ENCODE measurements around the gene PRRG2.
"Not testable (repeated sequence)": the region's sequence is repeated elsewhere in the genome, so short reads cannot be mapped to it uniquely, and the experiment has no call there.

Gene PRRG2

DNA sequence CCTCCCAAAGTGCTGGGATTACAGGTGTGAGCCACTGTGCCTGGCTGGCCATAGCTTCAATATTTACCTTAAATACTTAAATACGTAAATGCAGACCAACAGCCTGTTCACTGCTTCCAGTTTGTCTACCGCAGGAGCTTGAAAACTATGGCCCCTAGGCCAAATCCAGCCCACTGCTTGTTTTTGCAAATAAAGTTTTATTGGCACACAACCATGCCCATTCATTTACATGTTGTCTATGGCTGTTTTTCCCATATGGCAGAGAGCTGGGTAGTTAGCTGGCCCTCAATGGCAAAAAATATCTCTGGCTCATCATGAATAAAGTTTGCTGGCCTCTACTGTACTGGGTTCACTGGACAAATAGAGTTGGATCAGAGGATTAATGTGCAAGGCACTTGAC is 21.7 kb downstream of the PRRG2 start:
- DNase-seq (ENCODE audit: low read depth in 2 of 2) = no peak

DNA sequence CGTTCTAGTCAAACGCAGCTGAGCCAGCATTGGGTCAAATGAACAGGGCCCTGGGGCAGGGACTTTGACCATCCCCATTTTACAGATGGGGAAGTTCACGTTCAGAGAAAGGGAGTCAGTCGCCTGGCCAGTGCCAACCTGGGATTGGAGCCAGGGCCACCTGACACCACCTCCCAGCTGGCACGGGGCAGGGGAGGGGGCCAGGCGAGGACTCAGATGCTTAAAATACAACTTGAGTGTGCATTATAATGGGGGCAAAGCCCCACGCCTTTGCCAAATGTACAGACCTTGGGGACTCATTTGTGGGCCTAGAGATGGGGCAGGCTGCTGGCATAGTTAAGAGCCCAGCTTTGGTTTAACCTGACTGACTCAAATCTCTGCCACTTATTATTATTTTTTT is 24.5 kb downstream of the PRRG2 start:
- DNase-seq (ENCODE audit: low read depth in 2 of 2) = no peak

DNA sequence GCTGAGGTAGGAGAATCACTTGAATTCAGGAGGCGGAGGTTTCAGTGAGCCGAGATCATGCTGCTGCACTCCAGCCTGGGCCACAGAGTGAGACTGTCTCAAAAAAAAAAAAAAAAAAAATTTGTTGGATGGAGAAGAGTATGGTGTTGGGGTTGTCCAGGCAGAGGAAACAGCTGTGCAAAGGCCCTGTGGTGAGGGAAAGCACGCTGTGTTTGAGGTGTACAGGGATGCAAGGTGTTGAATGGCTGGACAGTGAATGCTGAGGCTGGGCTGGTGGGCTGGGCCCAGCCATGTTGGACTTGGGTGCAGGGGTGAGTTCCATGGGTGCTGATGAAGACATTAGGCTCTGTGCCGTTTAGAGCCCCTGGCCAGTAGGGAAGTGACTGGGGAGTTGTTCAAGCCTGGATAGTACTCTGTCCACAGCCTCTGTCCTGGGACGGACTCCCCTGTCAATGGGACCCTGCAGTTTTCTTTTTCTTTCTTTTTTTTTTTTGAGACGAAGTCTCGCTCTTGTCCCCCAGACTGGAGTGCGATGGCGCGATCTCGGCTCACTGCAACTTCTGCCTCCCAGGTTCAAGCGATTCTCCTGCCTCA is 28.5 kb downstream of the PRRG2 start:
- DNase-seq (ENCODE audit: low read depth in 2 of 2) = no peak

DNA sequence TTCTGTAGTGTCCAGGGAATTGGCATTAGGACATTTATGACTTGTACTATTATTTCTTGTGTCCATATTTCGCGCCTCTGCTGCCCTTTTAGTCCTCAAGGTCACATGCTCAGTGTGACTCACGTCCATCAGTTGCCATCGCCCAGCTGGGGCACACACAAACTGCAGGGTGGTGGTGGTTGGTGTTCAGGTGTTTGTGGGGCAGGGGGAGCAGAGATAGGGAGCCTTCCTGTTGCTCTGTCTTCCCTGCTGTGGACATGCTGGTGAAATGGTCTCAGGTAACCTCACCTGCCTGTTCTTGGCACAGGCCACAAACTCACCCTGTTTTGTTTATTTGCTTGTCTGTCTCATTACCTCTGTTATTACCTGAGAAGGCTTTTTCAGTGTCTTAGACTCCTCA is 32.3 kb downstream of the PRRG2 start:
- no peak for DNase-seq (ENCODE audit: low read depth in 2 of 2)

DNA sequence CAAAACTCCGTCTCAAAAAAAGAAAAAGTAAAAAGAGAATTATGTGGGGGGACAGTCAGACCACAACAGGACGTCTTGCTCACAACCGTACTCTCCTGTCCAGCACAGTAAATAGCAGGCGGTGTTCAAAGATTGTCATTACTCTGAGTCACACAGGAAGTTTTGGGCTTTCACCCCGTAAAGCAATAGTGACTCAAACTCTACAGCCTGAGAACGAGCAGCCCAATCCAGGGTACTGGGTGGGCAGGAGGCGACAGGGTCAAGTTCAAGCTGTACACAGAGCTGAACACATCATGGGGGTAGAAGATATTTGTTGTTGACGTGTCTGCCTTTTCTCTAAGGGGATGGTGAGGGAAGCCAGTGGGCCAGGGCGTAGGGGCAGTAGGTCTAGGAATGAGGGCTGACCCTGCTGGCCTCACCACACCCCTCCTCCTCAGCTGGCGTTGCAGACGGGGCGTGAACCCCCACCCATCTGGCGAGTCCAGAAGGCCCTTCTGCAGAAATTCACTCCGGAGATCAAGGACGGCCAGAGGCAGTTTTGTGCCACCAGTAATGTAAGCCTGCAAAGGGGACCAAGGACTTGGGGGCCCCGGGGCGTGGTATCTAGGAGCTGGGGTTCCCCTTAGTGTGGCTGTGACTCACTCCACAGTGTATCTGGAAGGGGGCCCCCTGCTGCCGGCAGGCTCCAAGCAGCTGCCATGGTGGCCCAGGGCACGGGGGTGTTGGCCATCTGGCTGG is 33.1 kb downstream of the PRRG2 start:
- no peak for DNase-seq (ENCODE audit: low read depth in 2 of 2)

DNA sequence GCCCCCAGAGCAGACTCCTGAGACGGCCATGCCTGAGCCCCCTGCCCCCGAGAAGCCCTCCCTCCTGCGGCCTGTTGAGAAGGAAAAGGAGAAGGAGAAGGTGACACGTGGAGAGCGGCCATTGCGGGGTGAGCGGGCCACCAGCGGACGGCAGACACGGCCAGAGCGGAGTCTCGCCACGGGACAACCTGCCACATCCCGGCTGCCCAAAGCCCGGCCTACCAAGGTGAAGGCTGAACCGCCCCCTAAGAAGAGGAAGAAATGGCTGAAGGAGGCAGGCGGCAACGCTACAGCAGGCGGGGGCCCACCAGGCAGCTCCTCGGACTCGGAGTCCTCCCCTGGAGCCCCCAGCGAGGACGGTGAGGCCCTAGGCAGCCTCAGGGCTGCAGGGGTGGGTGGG is 34.7 kb downstream of the PRRG2 start:
- no peak for DNase-seq (ENCODE audit: low read depth in 2 of 2)

DNA sequence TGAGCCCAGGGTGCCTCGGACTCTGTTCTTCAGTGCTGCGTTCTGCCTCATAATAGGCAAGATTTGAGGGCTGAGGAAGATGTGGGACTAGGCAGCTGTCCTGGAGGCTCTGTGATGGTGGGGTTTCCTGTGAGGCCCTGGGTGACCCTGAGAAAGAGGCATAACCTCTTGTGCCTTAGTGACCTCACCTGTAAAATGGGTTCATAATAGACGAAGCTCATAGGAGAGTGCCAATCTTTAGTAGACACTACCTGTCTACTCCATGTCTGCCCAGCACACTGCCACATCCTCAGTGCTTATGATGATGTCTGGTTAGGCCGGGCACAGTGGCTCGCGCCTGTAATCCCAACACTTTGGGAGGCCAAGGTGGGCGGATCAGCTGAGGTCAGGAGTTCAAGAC is 35.4 kb downstream of the PRRG2 start:
- no peak for DNase-seq (ENCODE audit: low read depth in 2 of 2)

DNA sequence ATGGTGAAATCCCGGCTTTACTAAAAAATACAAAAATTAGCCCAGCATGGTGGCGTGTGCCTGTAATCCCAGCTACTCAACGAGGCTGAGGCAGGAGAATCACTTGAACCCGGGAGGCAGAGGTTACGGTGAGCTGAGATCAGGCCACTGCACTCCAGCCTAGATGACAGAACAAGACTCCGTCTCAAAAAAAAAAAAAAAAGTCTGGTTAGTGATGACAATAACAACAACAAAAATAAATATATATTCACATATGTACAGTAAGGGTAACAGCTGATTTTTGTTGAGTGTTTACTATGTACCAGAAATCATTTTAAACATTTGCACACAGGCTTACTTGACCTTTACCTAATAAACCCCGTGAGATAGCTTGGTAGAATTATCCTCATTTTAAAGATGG is 35.8 kb downstream of the PRRG2 start:
- no peak for DNase-seq (ENCODE audit: low read depth in 2 of 2)

DNA sequence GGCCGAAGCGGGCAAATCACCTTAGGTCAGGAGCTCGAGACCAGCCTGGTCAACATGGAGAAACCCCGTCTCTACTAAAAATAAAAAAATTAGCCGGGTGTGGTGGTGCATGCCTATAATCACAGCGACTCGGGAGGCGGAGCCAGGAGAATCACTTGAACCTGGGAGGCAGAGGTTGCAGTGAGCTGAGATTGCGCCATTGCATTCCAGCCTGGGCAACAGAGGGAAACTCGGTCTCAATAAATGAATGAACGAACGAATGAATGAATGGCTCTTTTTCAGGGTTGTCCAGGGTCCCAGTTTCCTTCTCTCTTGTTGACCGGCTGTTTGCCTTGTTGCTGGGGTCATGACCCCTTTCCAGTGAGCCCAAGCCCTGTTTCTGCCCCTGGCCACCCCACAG is 36.7 kb downstream of the PRRG2 start:
- not testable (repeated sequence) for DNase-seq (ENCODE audit: low read depth in 2 of 2)

DNA sequence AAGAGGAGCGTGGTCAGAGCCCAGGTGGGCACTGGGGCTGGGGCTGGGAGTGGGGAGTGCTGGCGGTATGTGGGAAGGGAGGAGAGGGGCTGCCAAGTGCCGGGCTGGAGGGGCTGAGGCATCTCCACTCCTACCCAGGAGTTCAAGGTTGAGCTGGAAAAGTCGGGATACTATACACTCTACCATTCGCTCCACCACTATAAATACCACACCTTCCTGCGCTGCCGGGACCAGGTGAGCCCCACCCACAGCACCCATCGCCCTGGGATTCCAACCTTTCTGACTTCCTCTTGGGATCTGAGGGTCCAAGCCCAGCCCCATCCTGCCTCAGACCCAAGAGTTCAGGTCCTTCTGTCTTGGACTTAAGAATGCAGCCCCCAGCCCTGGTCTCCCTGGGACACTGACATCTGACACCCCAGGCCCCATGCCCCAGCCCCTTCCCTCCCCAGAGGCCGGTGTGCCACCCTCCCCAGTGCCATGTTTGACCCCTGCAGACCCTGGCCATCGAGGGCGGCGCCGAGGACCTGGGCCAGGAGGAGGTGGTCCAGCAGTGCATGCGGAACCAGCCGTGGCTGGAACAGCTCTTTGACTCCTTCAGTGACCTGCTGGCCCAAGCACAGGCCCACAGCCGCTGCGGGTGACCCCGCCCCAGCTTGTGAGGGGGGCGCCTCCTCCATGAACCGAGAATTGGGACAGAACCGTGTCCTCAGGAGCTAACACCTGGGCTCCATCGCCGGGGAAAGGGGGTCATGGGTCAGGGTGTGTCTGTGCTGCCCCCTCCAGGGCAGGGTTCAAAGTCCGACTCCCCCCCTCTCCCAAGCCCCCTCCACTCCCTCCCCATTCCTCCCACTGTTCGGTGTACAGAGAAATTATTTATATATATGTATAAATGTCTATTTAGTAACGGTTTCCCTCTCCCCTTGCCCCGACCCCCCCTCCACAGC is 44.1 kb downstream of the PRRG2 start:
- DNase-seq (ENCODE audit: low read depth in 2 of 2) = no peak

DNA sequence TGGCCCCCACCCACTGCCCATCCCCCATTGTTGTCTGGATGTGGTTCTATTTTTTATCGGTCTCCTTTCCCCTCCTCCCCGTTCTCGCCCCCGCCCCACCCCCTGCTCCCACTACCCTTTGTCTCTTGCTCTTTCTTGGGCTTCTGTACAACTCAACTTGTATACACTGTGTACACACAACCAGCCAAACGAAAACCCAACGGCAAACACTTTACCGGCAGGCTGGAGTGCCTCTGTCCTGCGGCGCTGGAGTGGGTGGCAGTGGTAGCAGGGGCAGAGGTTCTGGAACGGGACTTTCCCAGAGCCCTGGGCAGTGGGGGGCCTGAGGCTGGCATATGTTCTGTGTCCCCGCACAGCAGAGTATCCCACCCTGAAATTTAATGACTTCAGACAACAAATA is 45.1 kb downstream of the PRRG2 start:
- DNase-seq (ENCODE audit: low read depth in 2 of 2) = no peak

DNA sequence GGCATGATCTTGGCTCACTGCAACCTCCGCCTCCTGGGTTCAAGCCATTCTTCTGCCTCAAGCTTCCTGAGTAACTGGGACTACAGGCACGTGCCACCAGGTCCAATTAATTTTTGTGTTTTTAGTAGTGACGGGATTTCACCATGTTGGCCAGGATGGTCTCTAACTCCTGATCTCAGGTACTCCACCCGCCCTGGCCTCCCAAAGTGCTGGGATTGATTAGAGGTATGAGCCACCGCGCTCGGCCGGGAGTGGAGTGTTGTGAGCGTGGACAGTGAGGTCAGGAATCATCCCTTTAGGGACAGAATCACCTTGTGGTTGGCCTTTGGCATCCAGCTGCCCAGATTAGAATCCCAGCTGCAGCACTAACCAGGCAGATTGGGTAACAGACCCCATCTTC is 48.5 kb downstream of the PRRG2 start:
- no peak for DNase-seq (ENCODE audit: low read depth in 2 of 2)

DNA sequence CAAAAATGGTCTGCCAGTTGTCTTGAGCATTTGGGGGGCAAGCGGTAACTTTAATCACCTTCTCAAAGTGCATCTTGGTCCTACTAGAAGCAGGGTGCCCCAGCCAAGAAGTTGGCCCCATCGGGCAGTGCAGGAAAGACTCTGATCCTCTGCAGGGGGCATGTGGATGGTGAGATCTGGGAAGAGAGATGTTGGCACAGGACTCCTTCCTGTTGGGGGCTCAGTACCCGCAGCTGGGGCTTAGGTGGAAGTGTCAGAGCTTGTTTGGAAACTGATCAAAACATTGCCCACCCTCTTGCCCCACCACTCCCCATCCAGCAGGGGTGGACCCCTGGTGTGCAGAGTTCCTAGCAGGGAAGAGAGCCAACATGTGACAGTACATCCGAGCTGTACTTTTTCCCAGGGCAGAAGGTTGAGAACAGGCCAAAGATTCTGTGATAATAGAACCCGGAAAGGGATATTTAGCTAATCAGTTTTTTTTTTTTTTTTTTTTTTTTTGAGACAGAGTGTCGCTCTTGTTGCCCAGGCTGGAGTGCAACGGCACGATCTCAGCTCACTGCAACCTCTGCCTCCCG is 50.0 kb downstream of the PRRG2 start:
- no peak for DNase-seq (ENCODE audit: low read depth in 2 of 2)

DNA sequence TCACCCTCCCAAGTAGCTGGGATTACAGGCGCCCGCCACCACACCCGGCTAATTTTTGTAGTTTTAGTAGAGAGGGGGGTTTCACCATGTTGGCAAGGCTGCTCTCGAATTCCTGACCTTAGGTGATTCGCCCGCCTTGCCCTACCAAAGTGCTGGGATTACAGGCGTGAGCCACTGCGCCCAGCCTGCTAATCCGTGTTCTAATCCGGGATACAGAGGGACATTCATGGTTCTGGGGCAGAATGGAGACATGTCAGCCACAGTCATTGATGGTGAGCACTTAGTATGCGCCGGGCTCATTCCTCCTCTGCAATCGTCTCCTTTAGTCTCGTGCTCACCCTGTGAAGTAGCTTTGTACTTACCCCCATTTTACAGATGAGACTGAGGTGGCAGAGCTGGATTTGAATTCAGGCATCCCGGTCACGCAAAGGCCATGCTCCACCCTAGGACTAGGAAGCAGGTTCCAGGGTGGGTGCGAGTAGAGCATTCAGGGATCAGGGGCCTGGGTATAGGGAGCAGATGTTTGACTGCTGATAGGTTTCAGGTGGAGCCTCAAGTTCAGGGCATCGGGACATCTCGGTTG is 50.6 kb downstream of the PRRG2 start:
- no peak for DNase-seq (ENCODE audit: low read depth in 2 of 2)

DNA sequence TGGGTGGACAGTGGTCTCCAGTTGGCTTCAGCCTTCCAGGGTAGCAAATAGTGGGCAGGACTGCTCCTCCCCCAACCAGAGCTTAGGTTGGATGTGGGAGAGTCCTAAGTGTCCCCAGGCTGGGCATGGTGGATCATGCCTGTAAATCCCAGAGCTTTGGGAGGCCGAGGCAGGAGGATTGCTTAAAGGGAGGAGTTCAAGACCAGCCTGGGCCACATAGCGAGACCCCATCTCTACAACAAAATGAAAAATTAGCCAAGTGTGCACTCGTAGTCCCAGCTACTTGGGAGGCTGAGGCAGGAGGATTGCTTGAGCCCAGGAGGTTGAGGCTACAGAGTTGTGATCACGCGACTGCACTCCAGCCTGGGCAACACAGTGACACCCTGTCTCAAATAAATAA is 51.5 kb downstream of the PRRG2 start:
- DNase-seq (ENCODE audit: low read depth in 2 of 2) = no peak

DNA sequence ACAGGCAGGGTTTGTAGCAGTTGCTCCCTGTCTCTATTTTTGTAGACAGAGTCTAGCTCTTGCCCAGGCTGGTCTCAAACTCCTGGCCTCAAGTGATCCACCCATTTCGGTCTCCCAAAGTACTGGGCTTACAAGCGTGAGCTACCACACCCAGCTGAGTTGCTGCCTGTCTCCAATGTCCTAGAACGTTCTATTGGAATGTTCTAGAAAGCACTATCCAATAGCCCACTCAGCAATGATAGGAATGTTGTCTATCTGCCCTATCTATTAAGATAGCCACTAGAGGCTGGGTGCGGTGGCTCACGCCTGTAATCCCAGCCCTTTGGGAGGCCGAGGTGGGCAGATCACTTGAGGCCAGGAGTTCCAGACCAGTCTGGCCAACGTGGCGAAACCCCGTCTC is 52.2 kb downstream of the PRRG2 start:
- DNase-seq (ENCODE audit: low read depth in 2 of 2) = not testable (repeated sequence)

DNA sequence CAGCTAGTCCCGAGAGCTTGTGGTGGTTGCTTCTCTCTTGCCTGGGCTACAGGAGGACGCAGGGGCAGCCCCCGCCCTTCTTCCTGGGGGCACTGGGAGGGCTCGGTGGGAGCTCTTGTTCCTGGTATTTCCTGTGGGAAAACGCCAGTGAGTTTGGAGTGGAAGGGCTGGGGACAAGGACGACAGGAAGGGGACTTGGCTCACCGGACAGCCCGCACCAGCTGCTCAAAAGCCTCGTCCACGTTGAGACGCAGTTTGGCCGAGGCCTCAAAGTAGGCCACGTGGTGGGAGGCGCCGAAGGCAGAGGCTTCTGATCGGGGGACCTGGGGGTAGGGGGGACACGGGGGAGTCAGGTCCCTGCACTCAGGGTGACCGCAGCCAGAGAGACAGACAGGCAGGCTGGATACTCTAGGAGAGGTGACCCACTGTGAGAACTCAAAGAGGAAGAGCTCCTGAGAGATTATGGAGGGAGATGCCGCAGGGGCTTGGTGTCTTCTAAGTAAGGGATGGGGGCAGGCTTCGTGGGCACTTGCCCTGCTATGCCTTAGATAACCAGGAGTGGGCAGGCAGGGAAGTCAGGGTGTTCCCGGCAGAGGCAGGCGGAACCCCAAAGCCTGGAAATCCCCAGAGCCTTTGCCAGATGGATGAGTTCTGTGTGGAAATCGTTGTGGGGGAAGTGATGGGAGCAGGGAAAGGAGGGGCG is 54.6 kb downstream of the PRRG2 start:
- DNase-seq (ENCODE audit: low read depth in 2 of 2) = no peak

DNA sequence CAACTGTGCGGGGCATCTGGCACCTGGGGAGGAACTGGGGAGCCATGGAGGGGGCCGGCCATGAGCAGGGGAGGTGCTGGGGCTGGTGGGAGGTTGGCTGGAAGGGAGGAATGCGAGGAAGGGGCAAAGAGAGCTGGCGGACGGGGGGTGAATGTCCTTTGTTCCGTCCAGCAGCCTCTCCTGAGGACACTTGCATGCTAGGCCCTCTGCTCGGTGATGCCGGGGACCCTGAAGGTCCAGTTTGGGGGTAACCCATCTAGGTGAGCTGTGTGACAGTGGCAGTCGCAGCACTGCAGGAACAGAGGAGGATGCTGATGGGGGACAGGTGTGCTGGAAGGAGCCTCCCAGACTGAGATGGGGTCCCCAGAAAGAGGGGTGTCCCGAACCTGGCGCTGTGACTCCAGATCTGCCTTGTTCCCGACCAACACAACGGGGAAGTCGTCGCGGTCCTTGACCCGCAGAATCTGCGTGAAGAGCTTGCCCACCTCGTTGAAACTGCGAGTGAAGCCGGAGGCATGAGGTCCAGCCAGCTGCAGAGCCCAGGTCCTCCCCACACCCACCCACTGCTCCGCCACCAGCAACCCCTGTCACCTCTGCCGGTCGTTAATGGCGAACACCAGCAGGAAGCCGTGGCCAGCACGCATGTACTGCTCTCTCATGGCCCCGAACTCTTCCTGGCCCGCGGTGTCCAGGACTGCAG is 55.3 kb downstream of the PRRG2 start:
- no peak for DNase-seq (ENCODE audit: low read depth in 2 of 2)

DNA sequence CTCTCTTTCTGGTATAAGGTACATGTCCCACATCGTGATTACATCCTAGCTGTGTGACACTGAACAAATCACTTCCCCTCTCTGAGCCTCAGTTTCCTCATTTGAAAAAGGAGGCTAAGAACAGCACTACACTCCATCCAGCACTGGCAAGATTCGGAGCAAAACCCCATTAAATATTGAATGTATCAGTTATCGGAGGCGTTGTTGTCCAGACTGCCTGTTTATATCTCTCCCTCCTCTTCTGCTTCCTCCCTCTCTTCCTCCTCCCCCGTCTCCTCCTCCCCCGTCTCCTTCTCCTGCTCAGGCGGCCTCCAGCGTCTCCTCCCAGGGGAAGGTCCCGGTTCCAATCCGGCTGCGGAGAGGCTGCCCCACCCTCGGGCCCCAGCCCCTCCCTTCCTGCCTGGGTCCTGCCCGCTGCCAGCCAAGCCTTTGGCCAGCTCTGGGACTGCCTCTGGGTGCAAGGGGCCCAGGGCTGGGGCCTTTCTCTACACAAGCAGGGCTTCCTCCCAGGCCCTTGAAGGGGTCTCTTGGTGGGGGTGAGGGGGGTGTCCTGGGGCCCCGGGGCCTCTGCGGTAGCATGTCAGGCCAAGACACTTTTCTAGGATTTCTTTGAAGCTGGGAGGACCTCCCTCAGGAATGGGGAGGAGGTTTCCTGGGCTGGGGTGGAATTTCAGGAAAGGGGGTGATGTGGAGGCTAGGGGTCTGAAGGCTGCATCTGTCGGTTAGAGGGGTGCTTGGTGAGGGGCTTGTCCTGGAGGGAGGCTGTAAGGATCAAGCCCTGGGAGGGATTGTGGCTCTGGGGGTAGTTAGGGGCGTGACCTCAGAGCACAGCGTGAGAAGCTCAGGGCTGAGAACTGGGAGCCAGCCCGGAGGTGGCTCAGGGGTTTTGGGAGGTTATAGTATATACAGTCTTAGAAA is 57.0 kb downstream of the PRRG2 start:
- DNase-seq (ENCODE audit: low read depth in 2 of 2) = no peak
